HEK293 (cell line): ENCODE measurements around the gene PNKD.

Source experiments
- CTCF ChIA-PET: fragments of 350-600 bp; formaldehyde crosslinking; extraction: SDS; loops from one replicate; lab custom pipeline; 2021; ENCODE audit warnings: antibody characterized with exemption; lab: Yijun Ruan, JAX
- POLR2A ChIA-PET: fragments of 300-600 bp; formaldehyde crosslinking; extraction: SDS; loops from one replicate; lab custom pipeline; 2020; ENCODE audit warnings: antibody characterized with exemption, inconsistent platforms; lab: Yijun Ruan, JAX
- H3K27ac ChIP-seq: fragments of 200-500 bp; sonication (Bioruptor generic); 2 replicates; pipeline ENCODE4 v1.5.1; 2014; ENCODE audit warnings: low read depth, low read length, control low read depth, inconsistent platforms; ENCODE audit errors: extremely low read depth
- H3K36me3 ChIP-seq, 2 experiments: fragments of 200-500 bp in 1 of 2; sonication (Bioruptor generic) in 1 of 2; 1 replicate in 1 of 2; 2 replicates in 1 of 2; pipeline ENCODE4 v1.5.1; 2014 to 2017; ENCODE audit warnings: inconsistent platforms in 2 of 2, low read length in 2 of 2; ENCODE audit not compliant: control insufficient read depth in 2 of 2, insufficient read depth in 1 of 2
- H3K4me1 ChIP-seq: fragments of 200-500 bp; sonication (Bioruptor generic); 2 replicates; pipeline ENCODE4 v1.5.1; 2014; ENCODE audit warnings: mild to moderate bottlenecking, low read length, inconsistent platforms; ENCODE audit not compliant: control insufficient read depth, insufficient read depth
- H3K4me3 ChIP-seq: 2 replicates; pipeline ENCODE4 v1.5.1; 2011; ENCODE audit warnings: low read depth, mild to moderate bottlenecking, control low read depth, low read length, moderate library complexity
- H3K9me3 ChIP-seq: fragments of 200-500 bp; sonication (Bioruptor generic); 2 replicates; pipeline ENCODE4 v1.5.1; 2014; ENCODE audit warnings: low read depth, low read length, inconsistent platforms; ENCODE audit not compliant: control insufficient read depth, insufficient read depth
- HOXC10 ChIP-seq: sonication (generic); formaldehyde crosslinking; IDR thresholded peaks from 2 replicates; pipeline ENCODE4 v1.8.1; 2023; ENCODE audit warnings: mild to moderate bottlenecking, missing genetic modification reagents
- KLF9 ChIP-seq: fragments of 450-650 bp; formaldehyde crosslinking; IDR thresholded peaks from 2 replicates; pipeline ENCODE4 v1.5.1; 2016; ENCODE audit warnings: missing biosample characterization, missing genetic modification characterization, low read depth
- MZF1 ChIP-seq: fragments of 450-650 bp; formaldehyde crosslinking; IDR thresholded peaks from 2 replicates; pipeline ENCODE4 v1.5.1; 2017; ENCODE audit warnings: missing biosample characterization, missing genetic modification characterization, borderline replicate concordance
- OVOL3 ChIP-seq: fragments of 450-650 bp; formaldehyde crosslinking; IDR thresholded peaks from 2 replicates; pipeline ENCODE4 v1.5.1; 2016; ENCODE audit warnings: missing biosample characterization, missing genetic modification characterization
- PATZ1 ChIP-seq: fragments of 450-650 bp; formaldehyde crosslinking; IDR thresholded peaks from 2 replicates; pipeline ENCODE4 v1.5.1; 2016; ENCODE audit warnings: missing biosample characterization, missing genetic modification characterization
- PRDM1 ChIP-seq: fragments of 450-650 bp; formaldehyde crosslinking; IDR thresholded peaks from 2 replicates; pipeline ENCODE4; 2016; ENCODE audit warnings: missing biosample characterization, missing genetic modification characterization
- RBAK ChIP-seq: fragments of 450-650 bp; formaldehyde crosslinking; IDR thresholded peaks from 2 replicates; pipeline ENCODE4 v1.5.1; 2016; ENCODE audit warnings: missing biosample characterization, missing genetic modification characterization
- ZBTB48 ChIP-seq: fragments of 450-650 bp; formaldehyde crosslinking; IDR thresholded peaks from 2 replicates; pipeline ENCODE4 v1.5.1; 2016; ENCODE audit warnings: missing biosample characterization, missing genetic modification characterization
- ZNF10 ChIP-seq: fragments of 450-650 bp; formaldehyde crosslinking; IDR thresholded peaks from 2 replicates; pipeline ENCODE4 v1.5.1; 2017; ENCODE audit warnings: missing biosample characterization, missing genetic modification characterization
- ZNF146 ChIP-seq: fragments of 450-650 bp; formaldehyde crosslinking; IDR thresholded peaks from 2 replicates; pipeline ENCODE4 v1.5.1; 2016; ENCODE audit warnings: missing biosample characterization, missing genetic modification characterization
- ZNF148 ChIP-seq: fragments of 450-650 bp; formaldehyde crosslinking; IDR thresholded peaks from 2 replicates; pipeline ENCODE4 v1.5.0; 2017; ENCODE audit warnings: missing biosample characterization, missing genetic modification characterization, borderline replicate concordance
- ZNF16 ChIP-seq: fragments of 450-650 bp; formaldehyde crosslinking; IDR thresholded peaks from 2 replicates; pipeline ENCODE4 v1.5.1; 2016; ENCODE audit warnings: low read depth, missing biosample characterization, missing genetic modification characterization
- ZNF174 ChIP-seq: fragments of 450-650 bp; formaldehyde crosslinking; IDR thresholded peaks from 2 replicates; pipeline ENCODE4 v1.5.0; 2017; ENCODE audit warnings: missing biosample characterization, mild to moderate bottlenecking, missing genetic modification characterization
- ZNF175 ChIP-seq: fragments of 450-650 bp; formaldehyde crosslinking; IDR thresholded peaks from 2 replicates; pipeline ENCODE4 v1.5.1; 2016; ENCODE audit warnings: missing biosample characterization, missing genetic modification characterization
- ZNF23 ChIP-seq: fragments of 450-650 bp; formaldehyde crosslinking; IDR thresholded peaks from 2 replicates; pipeline ENCODE4 v1.5.1; 2016; ENCODE audit warnings: missing biosample characterization, missing genetic modification characterization, borderline replicate concordance
- ZNF280D ChIP-seq: fragments of 450-650 bp; formaldehyde crosslinking; IDR thresholded peaks from 2 replicates; pipeline ENCODE4 v1.5.1; 2016; ENCODE audit warnings: missing biosample characterization, missing genetic modification characterization
- ZNF335 ChIP-seq: fragments of 450-650 bp; formaldehyde crosslinking; conservative IDR thresholded peaks from 2 replicates; pipeline ENCODE4 v1.5.1; 2016; ENCODE audit warnings: missing biosample characterization, missing genetic modification characterization
- ZNF366 ChIP-seq: fragments of 450-650 bp; formaldehyde crosslinking; conservative IDR thresholded peaks from 2 replicates; pipeline ENCODE4 v1.5.1; 2016; ENCODE audit warnings: missing biosample characterization, missing genetic modification characterization
- ZNF391 ChIP-seq: fragments of 450-650 bp; formaldehyde crosslinking; IDR thresholded peaks from 2 replicates; pipeline ENCODE4 v1.5.1; 2016; ENCODE audit warnings: low read depth, missing biosample characterization, missing genetic modification characterization, borderline replicate concordance
- ZNF449 ChIP-seq: fragments of 450-650 bp; formaldehyde crosslinking; IDR thresholded peaks from 2 replicates; pipeline ENCODE4 v1.5.1; 2017; ENCODE audit warnings: missing biosample characterization, mild to moderate bottlenecking, missing genetic modification characterization, moderate library complexity
- ZNF473 ChIP-seq: fragments of 450-650 bp; formaldehyde crosslinking; IDR thresholded peaks from 2 replicates; pipeline ENCODE4 v1.5.1; 2017; ENCODE audit warnings: missing biosample characterization, missing genetic modification characterization
- ZNF558 ChIP-seq: fragments of 450-650 bp; formaldehyde crosslinking; IDR thresholded peaks from 2 replicates; pipeline ENCODE4 v1.5.1; 2016; ENCODE audit warnings: missing biosample characterization, missing genetic modification characterization
- ZNF639 ChIP-seq: fragments of 450-650 bp; formaldehyde crosslinking; IDR thresholded peaks from 2 replicates; pipeline ENCODE4 v1.5.1; 2016; ENCODE audit warnings: missing biosample characterization, missing genetic modification characterization
- ZNF701 ChIP-seq: fragments of 450-650 bp; formaldehyde crosslinking; IDR thresholded peaks from 2 replicates; pipeline ENCODE4 v1.5.1; 2016; ENCODE audit warnings: missing biosample characterization, missing genetic modification characterization
- ZNF843 ChIP-seq: fragments of 450-650 bp; formaldehyde crosslinking; IDR thresholded peaks from 2 replicates; pipeline ENCODE4 v1.5.1; 2016; ENCODE audit warnings: missing biosample characterization, missing genetic modification characterization
- ZSCAN16 ChIP-seq: fragments of 450-650 bp; formaldehyde crosslinking; IDR thresholded peaks from 2 replicates; pipeline ENCODE4 v1.5.1; 2016; ENCODE audit warnings: missing biosample characterization, missing genetic modification characterization

Gene PNKD

GRCh38 chr2:218332288-218332687 lies 62.0 kb downstream of the PNKD start:
- H3K36me3 ChIP-seq: no peaks in the 10 kb centered on the region
- CTCF ChIA-PET: no interaction called here
- H3K27ac ChIP-seq: no peak overlapping the region
- no peaks in the 10 kb centered on the region for H3K9me3 ChIP-seq
- TF ChIP-seq ZNF280D (tag by site-specific recombination) (no peak), ZSCAN16 (no peak), PRDM1 (tag by site-specific recombination) (no peak), PATZ1 (tag by site-specific recombination) (no peak), ZBTB48 (tag by site-specific recombination) (no peak), OVOL3 (tag by site-specific recombination) (no peak)
- TF ChIP-seq, all 188 proteins: peak for 0
- POLR2A ChIA-PET: no interaction called here
- no peak overlapping the region for H3K4me3 ChIP-seq
- no peaks in the 10 kb centered on the region for H3K4me1 ChIP-seq

GRCh38 chr2:218332920-218333645 lies 62.8 kb downstream of the PNKD start:
- Histone ChIP-seq H3K4me3 (no peak overlapping the region), H3K27ac (no peak overlapping the region), H3K4me1 (no peaks in the 10 kb centered on the region), H3K36me3 (no peaks in the 10 kb centered on the region), H3K9me3 (no peaks in the 10 kb centered on the region)
- ChIA-PET CTCF (no interaction called here), POLR2A (no interaction called here)
- no peak for TF ChIP-seq ZNF639
- TF ChIP-seq ZNF148 (tag by site-specific recombination): no peak
- TF ChIP-seq ZNF146 (tag by site-specific recombination): no peak
- no peak for TF ChIP-seq ZNF10 (tag by site-specific recombination)
- no peak for TF ChIP-seq ZNF391 (tag by site-specific recombination)
- no peak for TF ChIP-seq ZNF449 (tag by site-specific recombination)
- no peak for TF ChIP-seq ZNF558 (tag by site-specific recombination)
- no peak for TF ChIP-seq ZNF23 (tag by site-specific recombination)
- TF ChIP-seq MZF1 (tag by site-specific recombination): no peak
- TF ChIP-seq HOXC10: no peak
- TF ChIP-seq KLF9: no peak
- TF ChIP-seq ZNF843 (tag by site-specific recombination): no peak
- no peak for TF ChIP-seq ZNF701 (tag by site-specific recombination)
- TF ChIP-seq ZNF366 (tag by site-specific recombination): no peak
- no peak for TF ChIP-seq ZNF16 (tag by site-specific recombination)
- no peak for TF ChIP-seq ZNF174
- no peak for TF ChIP-seq ZNF335 (tag by site-specific recombination)
- no peak for TF ChIP-seq ZNF175 (tag by site-specific recombination)
- no peak for TF ChIP-seq RBAK (tag by site-specific recombination)
- TF ChIP-seq ZNF473 (tag by site-specific recombination): no peak
